HK-2 (cell line): Measurements from ENCODE around the gene C3orf38.
"Not testable (repeated sequence)": the region's sequence is repeated elsewhere in the genome, so short reads cannot be mapped to it uniquely, and the experiment has no call there.

Source experiments
- DNase-seq: peaks from one replicate; pipeline ENCODE4 v3.0.0-alpha.2; 2018; ENCODE audit not compliant: unreplicated experiment

The C3orf38 gene

GRCh38 chr3:88149509-88150362, at the start of gene C3orf38:
C3orf38 (plus strand) TSS chr3:88149959; CDS start chr3:88150053, 94 bp downstream.
- peak; percentile 82 for DNase-seq

GRCh38 chr3:88101142-88101541, 48.6 kb upstream of the C3orf38 start:
- DNase-seq: no peak

GRCh38 chr3:88105325-88105724, 44.4 kb upstream of the C3orf38 start:
- DNase-seq: no peak

GRCh38 chr3:88112289-88112688, 37.5 kb upstream of the C3orf38 start:
- no peak for DNase-seq

- peak; percentile 18 for DNase-seq
Observed at GRCh38 chr3:88113311-88114162, 36.2 kb upstream of the C3orf38 start.

- DNase-seq: no peak
Observed at GRCh38 chr3:88114878-88115549, 34.7 kb upstream of the C3orf38 start.

GRCh38 chr3:88117683-88118082, 32.1 kb upstream of the C3orf38 start:
- no peak for DNase-seq

- not testable (repeated sequence) for DNase-seq
Observed at GRCh38 chr3:88118603-88119002, 31.2 kb upstream of the C3orf38 start.

- DNase-seq: no peak
Observed at GRCh38 chr3:88123526-88123925, 26.2 kb upstream of the C3orf38 start.

- DNase-seq: no peak
Observed at GRCh38 chr3:88131695-88132094, 18.1 kb upstream of the C3orf38 start.

GRCh38 chr3:88132894-88133293, 16.9 kb upstream of the C3orf38 start:
- no peak for DNase-seq

- no peak for DNase-seq
Observed at GRCh38 chr3:88133711-88134263, 16.0 kb upstream of the C3orf38 start.

GRCh38 chr3:88137836-88138235, 11.9 kb upstream of the C3orf38 start:
- no peak for DNase-seq

- no peak for DNase-seq
Observed at GRCh38 chr3:88141458-88142083, 8.2 kb upstream of the C3orf38 start.

GRCh38 chr3:88142094-88142624, 7.6 kb upstream of the C3orf38 start:
- no peak for DNase-seq

GRCh38 chr3:88147261-88147660, 2.5 kb upstream of the C3orf38 start:
- DNase-seq: no peak

- DNase-seq: no peak
Observed at GRCh38 chr3:88148651-88149050, 1.1 kb upstream of the C3orf38 start.

GRCh38 chr3:88149101-88149508, 654 bp upstream of the C3orf38 start:
- no peak for DNase-seq

GRCh38 chr3:88150371-88150770, 612 bp downstream of the C3orf38 start:
- DNase-seq: no peak

GRCh38 chr3:88150806-88151205, 1.0 kb downstream of the C3orf38 start:
- DNase-seq: no peak

- DNase-seq: no peak
Observed at GRCh38 chr3:88151358-88151757, 1.6 kb downstream of the C3orf38 start.
